GM23338 (cell line): ENCODE measurements around the gene ZBTB7A. TPM values are rescaled to one million over a fixed set of nuclear protein-coding genes. Genes with fewer than 3 reads are reported as not detected.

Experiments
- ATAC-seq: fragments of 200-7000 bp; cut with Tn5 transposase; 3 replicates; pipeline ENCODE4 v1.9.1; 2020
- DNase-seq: peaks from one replicate; pipeline ENCODE4 v3.0.0-alpha.2; 2015; ENCODE audit warnings: low spot score
- H2AFZ ChIP-seq: fragments of 200-600 bp; sonication (generic); 2 replicates; pipeline ENCODE4 v1.8.0; 2016; ENCODE audit warnings: antibody characterized with exemption, mild to moderate bottlenecking, moderate library complexity
- H3F3A ChIP-seq: fragments of 200-600 bp; sonication (generic); replicated peaks from 2 replicates; pipeline ENCODE4 v1.8.0; 2017; ENCODE audit warnings: antibody characterized with exemption, mixed run types, low read depth
- H3K27ac ChIP-seq: fragments of 200-600 bp; sonication (generic); 2 replicates; pipeline ENCODE4 v1.6.1; 2016; ENCODE audit warnings: low read depth
- H3K27me3 ChIP-seq: fragments of 200-600 bp; sonication (generic); 2 replicates; pipeline ENCODE4 v1.8.0; 2016; ENCODE audit warnings: mild to moderate bottlenecking, mixed run types, moderate library complexity; ENCODE audit not compliant: insufficient read depth
- H3K36me3 ChIP-seq: fragments of 200-600 bp; sonication (generic); 2 replicates; pipeline ENCODE4 v1.8.0; 2016; ENCODE audit warnings: mild to moderate bottlenecking; ENCODE audit not compliant: insufficient read depth
- H3K4me1 ChIP-seq: fragments of 200-600 bp; sonication (generic); 2 replicates; pipeline ENCODE4 v1.8.0; 2016; ENCODE audit warnings: mild to moderate bottlenecking, moderate library complexity; ENCODE audit not compliant: insufficient read depth
- H3K4me2 ChIP-seq: fragments of 200-600 bp; sonication (generic); 2 replicates; pipeline ENCODE4 v1.7.1; 2017; ENCODE audit warnings: mixed run types
- H3K4me3 ChIP-seq: fragments of 200-600 bp; sonication (generic); 2 replicates; pipeline ENCODE4 v1.6.1; 2016; ENCODE audit warnings: mixed run types
- H3K79me2 ChIP-seq: fragments of 200-600 bp; sonication (generic); replicated peaks from 2 replicates; pipeline ENCODE4 v1.8.0; 2017; ENCODE audit warnings: mild to moderate bottlenecking; ENCODE audit not compliant: insufficient read depth
- H3K9me2 ChIP-seq: fragments of 200-600 bp; sonication (generic); 2 replicates; pipeline ENCODE4 v1.8.0; 2017; ENCODE audit not compliant: insufficient read depth
- H4K20me1 ChIP-seq: fragments of 200-600 bp; sonication (generic); replicated peaks from 2 replicates; pipeline ENCODE4 v1.8.0; 2017; ENCODE audit warnings: mild to moderate bottlenecking; ENCODE audit not compliant: insufficient read depth
- H3K27ac Mint-ChIP-seq: 2 replicates; pipeline ENCODE4 v1.8.0; 2020; ENCODE audit warnings: inconsistent platforms, mild to moderate bottlenecking, moderate library complexity, mixed read lengths
- H3K27me3 Mint-ChIP-seq: 3 replicates; pipeline ENCODE4 v1.8.0; 2022; ENCODE audit warnings: low read depth, mild to moderate bottlenecking, moderate library complexity, mixed read lengths, inconsistent platforms; ENCODE audit not compliant: insufficient read depth, poor library complexity
- H3K36me3 Mint-ChIP-seq: 3 replicates; pipeline ENCODE4 v1.8.0; 2021; ENCODE audit warnings: low read depth, mild to moderate bottlenecking, inconsistent platforms, moderate library complexity, mixed read lengths
- H3K4me1 Mint-ChIP-seq: 3 replicates; pipeline ENCODE4 v1.8.0; 2020; ENCODE audit warnings: mild to moderate bottlenecking, inconsistent platforms, mixed read lengths
- H3K4me3 Mint-ChIP-seq: 3 replicates; pipeline ENCODE4 v1.8.0; 2021; ENCODE audit warnings: moderate library complexity, mild to moderate bottlenecking, inconsistent platforms, mixed read lengths
- H3K9me3 Mint-ChIP-seq: 3 replicates; pipeline ENCODE4 v1.8.0; 2020; ENCODE audit warnings: moderate library complexity, mild to moderate bottlenecking, inconsistent platforms, mixed read lengths
- CREB1 ChIP-seq: fragments of 250-450 bp; sonication (Bioruptor Pico); IDR thresholded peaks from 2 replicates; pipeline ENCODE4 v1.5.0; 2020; ENCODE audit warnings: low read depth, mild to moderate bottlenecking, moderate library complexity
- EZH2phosphoT487 ChIP-seq: fragments of 200-600 bp; sonication (generic); IDR thresholded peaks from one replicate; pipeline ENCODE4 v1.8.1; 2018; ENCODE audit warnings: antibody characterized with exemption; ENCODE audit not compliant: unreplicated experiment
- JUNB ChIP-seq: IDR thresholded peaks from one replicate; pipeline ENCODE4 v1.6.1; 2016; ENCODE audit warnings: antibody characterized with exemption; ENCODE audit not compliant: unreplicated experiment
- NANOG ChIP-seq: IDR thresholded peaks from 2 replicates; pipeline ENCODE4 v1.6.1; 2016; ENCODE audit warnings: antibody characterized with exemption, borderline replicate concordance
- POLR2AphosphoS5 ChIP-seq: IDR thresholded peaks from 2 replicates; pipeline ENCODE4 v1.6.1; 2016; ENCODE audit warnings: antibody characterized with exemption, low read depth
- STAT1 ChIP-seq: IDR thresholded peaks from one replicate; pipeline ENCODE4 v1.6.1; 2016; ENCODE audit warnings: antibody characterized with exemption; ENCODE audit not compliant: unreplicated experiment
- ZNF331 ChIP-seq: fragments of 250-450 bp; sonication (Bioruptor Pico); IDR thresholded peaks from 2 replicates; pipeline ENCODE4 v1.5.0; 2020; ENCODE audit warnings: low read depth, mild to moderate bottlenecking, moderate library complexity
- polyA plus RNA-seq: library from polyadenylated mRNA; unstranded; fragments of >200 nt; fragmentation: Nextera tagmentation; extraction: Ambion mirVana; gene quantifications from 2 replicates; pipeline ENCODE4 v1.2.1, GENCODE V29; 2016
- total RNA-seq: library from RNA; depleted of rRNA; stranded (reverse); fragments of >200 nt; shearing (Covaris generic); gene quantifications from 2 replicates; pipeline ENCODE4 v1.2.3, GENCODE V29; 2014
- TF ChIP-seq, protein P1 (sequence below): IDR thresholded peaks from 2 replicates; pipeline ENCODE4 v1.6.1; 2016; ENCODE audit warnings: antibody characterized with exemption
- TF ChIP-seq, protein P2 (sequence below), 2 experiments: fragments of 200-600 bp in 1 of 2; sonication (generic) in 1 of 2; conservative IDR thresholded peaks; 2 replicates each; pipeline versions ENCODE4 v1.5.1 to v1.6.1; 2016 to 2017; ENCODE audit warnings: antibody characterized with exemption in 2 of 2, low read depth in 2 of 2, mild to moderate bottlenecking in 2 of 2, moderate library complexity in 1 of 2

Gene ZBTB7A
- total and polyA plus RNA-seq, 2 experiments from 2014 or later, result 9.5 to 35.0 TPM

DNA sequence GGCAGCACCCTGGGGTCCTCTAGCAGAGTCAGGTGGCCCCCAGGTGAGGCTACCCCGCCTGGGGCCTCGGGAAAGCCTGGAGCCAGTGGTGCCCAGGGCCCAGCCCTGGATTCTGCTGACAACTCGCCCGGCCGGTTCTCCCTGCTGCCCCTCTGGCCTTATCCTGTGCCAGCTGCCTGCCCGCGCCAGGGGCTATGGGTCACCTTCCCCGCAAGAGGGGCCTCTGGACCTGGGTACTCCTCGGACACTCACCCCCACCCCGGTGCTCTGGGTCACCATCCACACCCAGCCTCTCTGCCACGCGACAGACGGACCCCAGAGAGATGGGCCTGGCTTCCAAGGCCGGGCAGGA is 24.0 kb downstream of the ZBTB7A start:
- Histone ChIP-seq H4K20me1 (peaks cover 12% of the 10 kb centered on the region), H3F3A (0 out of 2 replicates have a peak, but pooled peaks cover 10% of the 10 kb centered on the region), H3K27ac (no peak overlapping the region), H3K4me3 (no peak overlapping the region), H2AFZ (no peak overlapping the region), H3K79me2 (no peaks in the 10 kb centered on the region; the same call in 1 of the 2 replicates), H3K36me3 (no peaks in the 10 kb centered on the region), H3K4me2 (no peak overlapping the region), H3K4me1 (peaks cover 14% of the 10 kb centered on the region), H3K9me2 (no peaks in the 10 kb centered on the region), H3K27me3 (no peaks in the 10 kb centered on the region)
- Mint-ChIP-seq H3K4me3 (no peak overlapping the region), H3K9me3 (no peaks in the 10 kb centered on the region; the same call in 2 of the 3 replicates), H3K36me3 (peaks cover 16% of the 10 kb centered on the region), H3K27me3 (peaks cover 16% of the 10 kb centered on the region), H3K4me1 (peaks cover 9% of the 10 kb centered on the region), H3K27ac (no peak overlapping the region)
- peak; percentile 26; the same call in 1 of the 2 replicates for TF ChIP-seq POLR2AphosphoS5
- TF ChIP-seq, protein P1, sequence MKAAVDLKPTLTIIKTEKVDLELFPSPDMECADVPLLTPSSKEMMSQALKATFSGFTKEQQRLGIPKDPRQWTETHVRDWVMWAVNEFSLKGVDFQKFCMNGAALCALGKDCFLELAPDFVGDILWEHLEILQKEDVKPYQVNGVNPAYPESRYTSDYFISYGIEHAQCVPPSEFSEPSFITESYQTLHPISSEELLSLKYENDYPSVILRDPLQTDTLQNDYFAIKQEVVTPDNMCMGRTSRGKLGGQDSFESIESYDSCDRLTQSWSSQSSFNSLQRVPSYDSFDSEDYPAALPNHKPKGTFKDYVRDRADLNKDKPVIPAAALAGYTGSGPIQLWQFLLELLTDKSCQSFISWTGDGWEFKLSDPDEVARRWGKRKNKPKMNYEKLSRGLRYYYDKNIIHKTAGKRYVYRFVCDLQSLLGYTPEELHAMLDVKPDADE, result no peak
- ATAC-seq (peak; percentile 11; the same call in 2 of the 3 replicates), DNase-seq (no peak)

DNA sequence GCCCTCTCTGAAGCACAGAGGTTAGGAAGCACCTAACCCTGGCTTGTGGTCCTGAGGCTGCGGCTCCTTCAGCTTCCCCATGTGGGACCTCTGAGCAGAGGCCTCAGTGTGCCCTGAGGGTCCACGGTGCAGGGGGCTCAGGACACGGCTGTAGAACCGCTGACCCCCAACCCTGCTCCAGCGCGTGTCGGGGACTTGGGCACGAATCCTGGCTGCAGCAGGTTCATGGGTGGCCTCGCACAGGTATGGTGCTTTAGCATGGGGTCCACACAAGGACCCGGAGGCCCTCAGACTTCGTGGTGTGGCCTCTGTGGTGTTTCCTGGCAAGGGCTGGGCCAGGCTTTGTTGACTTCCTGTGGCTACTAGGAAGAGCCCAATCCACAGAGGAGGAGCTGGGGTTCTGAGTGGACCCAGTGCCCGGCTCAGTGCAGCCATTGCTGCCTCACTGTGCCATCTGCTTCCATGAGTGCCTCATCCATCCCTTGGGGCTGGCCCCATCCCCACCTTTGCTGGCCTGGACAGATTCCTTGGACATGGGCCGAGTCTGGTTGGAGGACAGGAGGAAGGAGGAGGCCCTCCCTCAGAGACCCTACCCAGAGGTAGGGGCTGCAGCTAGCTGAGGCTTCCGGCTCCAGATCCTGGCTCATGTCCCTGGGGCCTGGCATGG is 24.5 kb downstream of the ZBTB7A start:
- Mint-ChIP-seq H3K4me1 (peaks cover 9% of the 10 kb centered on the region), H3K36me3 (peaks cover 16% of the 10 kb centered on the region), H3K4me3 (no peak overlapping the region), H3K27me3 (peaks cover 16% of the 10 kb centered on the region), H3K9me3 (no peaks in the 10 kb centered on the region; the same call in 2 of the 3 replicates), H3K27ac (no peak overlapping the region)
- no peak overlapping the region for H3K4me3 ChIP-seq
- H2AFZ ChIP-seq, result no peak overlapping the region
- no peak overlapping the region for H3K4me2 ChIP-seq
- DNase-seq (no peak), ATAC-seq (no peak; the same call in 2 of the 3 replicates)
- H4K20me1 ChIP-seq, result peaks cover 12% of the 10 kb centered on the region
- peaks cover 14% of the 10 kb centered on the region for H3K4me1 ChIP-seq
- no peaks in the 10 kb centered on the region for H3K36me3 ChIP-seq
- TF ChIP-seq NANOG (no peak), POLR2AphosphoS5 (no peak), STAT1 (no peak), ZNF331 (CRISPR knock-in tag) (no peak), JUNB (no peak), CREB1 (no peak), EZH2phosphoT487 (no peak)
- TF ChIP-seq, protein P1, result no peak
- TF ChIP-seq, protein P2, sequence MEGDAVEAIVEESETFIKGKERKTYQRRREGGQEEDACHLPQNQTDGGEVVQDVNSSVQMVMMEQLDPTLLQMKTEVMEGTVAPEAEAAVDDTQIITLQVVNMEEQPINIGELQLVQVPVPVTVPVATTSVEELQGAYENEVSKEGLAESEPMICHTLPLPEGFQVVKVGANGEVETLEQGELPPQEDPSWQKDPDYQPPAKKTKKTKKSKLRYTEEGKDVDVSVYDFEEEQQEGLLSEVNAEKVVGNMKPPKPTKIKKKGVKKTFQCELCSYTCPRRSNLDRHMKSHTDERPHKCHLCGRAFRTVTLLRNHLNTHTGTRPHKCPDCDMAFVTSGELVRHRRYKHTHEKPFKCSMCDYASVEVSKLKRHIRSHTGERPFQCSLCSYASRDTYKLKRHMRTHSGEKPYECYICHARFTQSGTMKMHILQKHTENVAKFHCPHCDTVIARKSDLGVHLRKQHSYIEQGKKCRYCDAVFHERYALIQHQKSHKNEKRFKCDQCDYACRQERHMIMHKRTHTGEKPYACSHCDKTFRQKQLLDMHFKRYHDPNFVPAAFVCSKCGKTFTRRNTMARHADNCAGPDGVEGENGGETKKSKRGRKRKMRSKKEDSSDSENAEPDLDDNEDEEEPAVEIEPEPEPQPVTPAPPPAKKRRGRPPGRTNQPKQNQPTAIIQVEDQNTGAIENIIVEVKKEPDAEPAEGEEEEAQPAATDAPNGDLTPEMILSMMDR (conservative IDR thresholded peaks at IDR 0.05; ENCODE audit: low read depth in 2 of 2), result no peak
- H3K27me3 ChIP-seq, result no peaks in the 10 kb centered on the region
- H3F3A ChIP-seq, result 0 out of 2 replicates have a peak, but pooled peaks cover 10% of the 10 kb centered on the region
- H3K9me2 ChIP-seq, result no peaks in the 10 kb centered on the region
- no peak overlapping the region for H3K27ac ChIP-seq
- no peaks in the 10 kb centered on the region; the same call in 1 of the 2 replicates for H3K79me2 ChIP-seq
